HEK293 (cell line): ENCODE data around the gene NOS1AP.
A peak's percentile ranks its signal among the peaks of the same experiment; 100 is the strongest.

Source experiments
- BCL11A ChIP-seq: fragments of 450-650 bp; formaldehyde crosslinking; IDR thresholded peaks from 2 replicates; pipeline ENCODE4 v1.5.1; 2016; ENCODE audit warnings: low read depth, missing biosample characterization, missing genetic modification characterization
- GFI1B ChIP-seq: fragments of 450-650 bp; formaldehyde crosslinking; IDR thresholded peaks from 2 replicates; pipeline ENCODE4 v1.5.1; 2016; ENCODE audit warnings: missing biosample characterization, missing genetic modification characterization
- IKZF3 ChIP-seq: fragments of 450-650 bp; IDR thresholded peaks from 2 replicates; pipeline ENCODE4 v1.5.0; 2018; ENCODE audit warnings: missing biosample characterization, mild to moderate bottlenecking, missing genetic modification characterization, moderate library complexity
- KLF10 ChIP-seq: fragments of 450-650 bp; IDR thresholded peaks from 2 replicates; pipeline ENCODE4 v1.5.1; 2018; ENCODE audit warnings: missing biosample characterization, mild to moderate bottlenecking, missing genetic modification characterization
- KLF16 ChIP-seq: fragments of 450-650 bp; formaldehyde crosslinking; IDR thresholded peaks from 2 replicates; pipeline ENCODE4 v1.5.1; 2017; ENCODE audit warnings: missing biosample characterization, missing genetic modification characterization
- SP3 ChIP-seq: fragments of 450-650 bp; formaldehyde crosslinking; IDR thresholded peaks from 2 replicates; pipeline ENCODE4 v1.5.1; 2016; ENCODE audit warnings: missing biosample characterization, missing genetic modification characterization
- TRIM28 ChIP-seq: IDR thresholded peaks from 2 replicates; pipeline ENCODE4 v1.6.1; 2011; ENCODE audit warnings: low read length, control low read depth, borderline replicate concordance
- ZBTB20 ChIP-seq: fragments of 450-650 bp; formaldehyde crosslinking; IDR thresholded peaks from 2 replicates; pipeline ENCODE4 v1.5.1; 2016; ENCODE audit warnings: missing biosample characterization, missing genetic modification characterization
- ZFP69B ChIP-seq: fragments of 450-650 bp; formaldehyde crosslinking; IDR thresholded peaks from 2 replicates; pipeline ENCODE4 v1.5.1; 2016; ENCODE audit warnings: missing biosample characterization, missing genetic modification characterization
- ZIC2 ChIP-seq: fragments of 450-650 bp; formaldehyde crosslinking; IDR thresholded peaks from 2 replicates; pipeline ENCODE4 v1.5.1; 2016; ENCODE audit warnings: missing biosample characterization, missing genetic modification characterization
- ZNF169 ChIP-seq: fragments of 450-650 bp; formaldehyde crosslinking; IDR thresholded peaks from 2 replicates; pipeline ENCODE4 v1.5.1; 2016; ENCODE audit warnings: missing biosample characterization, missing genetic modification characterization
- ZNF239 ChIP-seq: fragments of 450-650 bp; formaldehyde crosslinking; IDR thresholded peaks from 2 replicates; pipeline ENCODE4 v1.5.1; 2016; ENCODE audit warnings: missing biosample characterization, missing genetic modification characterization
- ZNF302 ChIP-seq: fragments of 450-650 bp; formaldehyde crosslinking; IDR thresholded peaks from 2 replicates; pipeline ENCODE4 v1.5.1; 2016; ENCODE audit warnings: missing biosample characterization, missing genetic modification characterization, low read depth
- ZNF404 ChIP-seq: fragments of 450-650 bp; formaldehyde crosslinking; IDR thresholded peaks from 2 replicates; pipeline ENCODE4 v1.5.1; 2017; ENCODE audit warnings: missing biosample characterization, missing genetic modification characterization
- ZNF423 ChIP-seq: fragments of 450-650 bp; formaldehyde crosslinking; IDR thresholded peaks from 2 replicates; pipeline ENCODE4 v1.5.1; 2016; ENCODE audit warnings: missing biosample characterization, missing genetic modification characterization
- ZNF629 ChIP-seq: fragments of 450-650 bp; formaldehyde crosslinking; IDR thresholded peaks from 2 replicates; pipeline ENCODE4 v1.5.1; 2017; ENCODE audit warnings: missing biosample characterization, missing genetic modification characterization
- ZNF677 ChIP-seq: fragments of 450-650 bp; IDR thresholded peaks from 2 replicates; pipeline ENCODE4 v1.5.0; 2018; ENCODE audit warnings: missing biosample characterization, mild to moderate bottlenecking, missing genetic modification characterization, moderate library complexity
- ZNF777 ChIP-seq: fragments of 450-650 bp; formaldehyde crosslinking; IDR thresholded peaks from 2 replicates; pipeline ENCODE4 v1.5.1; 2017; ENCODE audit warnings: missing biosample characterization, missing genetic modification characterization, borderline replicate concordance
- ZXDB ChIP-seq: fragments of 450-650 bp; formaldehyde crosslinking; IDR thresholded peaks from 2 replicates; pipeline ENCODE4 v1.5.1; 2016; ENCODE audit warnings: missing biosample characterization, missing genetic modification characterization
- TF ChIP-seq, protein P1 (sequence below): fragments of 450-650 bp; formaldehyde crosslinking; IDR thresholded peaks from 2 replicates; pipeline ENCODE4 v1.5.1; 2016; ENCODE audit warnings: missing biosample characterization, missing genetic modification characterization
- TF ChIP-seq, protein P2 (sequence below): fragments of 450-650 bp; formaldehyde crosslinking; IDR thresholded peaks from 2 replicates; pipeline ENCODE4 v1.5.1; 2017; ENCODE audit warnings: missing biosample characterization, missing genetic modification characterization
- TF ChIP-seq, protein P3 (sequence below): fragments of 450-650 bp; formaldehyde crosslinking; IDR thresholded peaks from 2 replicates; pipeline ENCODE4 v1.5.1; 2016; ENCODE audit warnings: missing biosample characterization, missing genetic modification characterization
- TF ChIP-seq, protein P4 (sequence below): fragments of 450-650 bp; formaldehyde crosslinking; IDR thresholded peaks from 2 replicates; pipeline ENCODE4 v1.5.1; 2016; ENCODE audit warnings: missing biosample characterization, missing genetic modification characterization
- TF ChIP-seq, protein P5 (sequence below): fragments of 450-650 bp; formaldehyde crosslinking; IDR thresholded peaks from 2 replicates; pipeline ENCODE4 v1.5.1; 2016; ENCODE audit warnings: missing biosample characterization, missing genetic modification characterization
- TF ChIP-seq, protein P6 (sequence below): fragments of 450-650 bp; formaldehyde crosslinking; conservative IDR thresholded peaks from 2 replicates; pipeline ENCODE4 v1.5.1; 2016; ENCODE audit warnings: low read depth, missing biosample characterization, missing genetic modification characterization

Gene NOS1AP

DNA sequence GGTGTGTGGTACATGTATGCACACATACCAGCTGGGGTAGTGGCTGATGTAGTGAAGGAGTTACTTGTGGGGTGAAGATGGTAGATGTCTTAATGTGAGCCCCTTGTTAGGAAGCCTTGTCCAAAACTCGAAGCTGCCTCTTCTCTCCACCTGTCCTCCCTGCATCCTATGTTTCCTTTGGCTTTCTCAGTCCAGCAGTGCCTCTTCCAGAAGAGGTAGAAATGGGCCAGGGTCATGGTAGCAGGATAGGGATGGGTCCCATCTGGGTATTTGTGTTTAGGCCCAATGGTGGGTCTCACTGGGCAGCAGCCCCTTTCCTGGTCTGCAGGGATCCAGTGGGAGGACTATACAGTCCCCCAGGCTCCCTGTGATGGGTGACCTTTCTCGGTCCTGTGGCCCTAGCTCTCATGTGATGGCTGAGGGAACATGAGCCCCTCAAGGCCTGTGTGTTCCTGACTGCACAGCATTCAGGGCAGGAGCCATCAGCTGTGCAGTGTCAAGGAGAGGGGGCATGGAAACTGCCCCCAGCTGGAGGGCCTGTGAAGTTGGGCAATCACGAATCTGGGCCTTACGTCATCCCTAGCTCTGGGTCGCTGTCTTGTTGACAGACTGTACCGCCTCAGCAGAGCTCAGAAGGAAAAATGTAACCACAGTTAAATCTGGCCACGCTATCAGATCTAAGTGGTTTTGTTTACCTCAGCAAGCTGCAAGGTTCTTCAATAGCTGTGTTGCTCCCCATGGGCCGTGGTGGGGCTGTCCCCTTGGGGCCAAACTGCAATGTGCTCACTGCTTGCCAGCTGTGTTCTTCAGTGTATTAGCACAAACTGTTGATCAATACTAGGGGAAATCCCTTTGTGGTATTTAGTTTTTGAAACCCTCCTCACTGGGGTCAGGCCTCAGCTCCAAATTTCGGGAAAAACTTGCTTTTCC lies 82.7 kb downstream of the NOS1AP start (continued):
- TF ChIP-seq, protein P1, sequence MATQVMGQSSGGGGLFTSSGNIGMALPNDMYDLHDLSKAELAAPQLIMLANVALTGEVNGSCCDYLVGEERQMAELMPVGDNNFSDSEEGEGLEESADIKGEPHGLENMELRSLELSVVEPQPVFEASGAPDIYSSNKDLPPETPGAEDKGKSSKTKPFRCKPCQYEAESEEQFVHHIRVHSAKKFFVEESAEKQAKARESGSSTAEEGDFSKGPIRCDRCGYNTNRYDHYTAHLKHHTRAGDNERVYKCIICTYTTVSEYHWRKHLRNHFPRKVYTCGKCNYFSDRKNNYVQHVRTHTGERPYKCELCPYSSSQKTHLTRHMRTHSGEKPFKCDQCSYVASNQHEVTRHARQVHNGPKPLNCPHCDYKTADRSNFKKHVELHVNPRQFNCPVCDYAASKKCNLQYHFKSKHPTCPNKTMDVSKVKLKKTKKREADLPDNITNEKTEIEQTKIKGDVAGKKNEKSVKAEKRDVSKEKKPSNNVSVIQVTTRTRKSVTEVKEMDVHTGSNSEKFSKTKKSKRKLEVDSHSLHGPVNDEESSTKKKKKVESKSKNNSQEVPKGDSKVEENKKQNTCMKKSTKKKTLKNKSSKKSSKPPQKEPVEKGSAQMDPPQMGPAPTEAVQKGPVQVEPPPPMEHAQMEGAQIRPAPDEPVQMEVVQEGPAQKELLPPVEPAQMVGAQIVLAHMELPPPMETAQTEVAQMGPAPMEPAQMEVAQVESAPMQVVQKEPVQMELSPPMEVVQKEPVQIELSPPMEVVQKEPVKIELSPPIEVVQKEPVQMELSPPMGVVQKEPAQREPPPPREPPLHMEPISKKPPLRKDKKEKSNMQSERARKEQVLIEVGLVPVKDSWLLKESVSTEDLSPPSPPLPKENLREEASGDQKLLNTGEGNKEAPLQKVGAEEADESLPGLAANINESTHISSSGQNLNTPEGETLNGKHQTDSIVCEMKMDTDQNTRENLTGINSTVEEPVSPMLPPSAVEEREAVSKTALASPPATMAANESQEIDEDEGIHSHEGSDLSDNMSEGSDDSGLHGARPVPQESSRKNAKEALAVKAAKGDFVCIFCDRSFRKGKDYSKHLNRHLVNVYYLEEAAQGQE (tag by site-specific recombination) = no peak
- TF ChIP-seq ZFP69B (tag by site-specific recombination) (0 out of 2 replicates have a peak, but pooled peaks have one; percentile 57), SP3 (tag by site-specific recombination) (no peak), ZIC2 (tag by site-specific recombination) (peak; percentile 86), ZNF404 (no peak), KLF16 (no peak), GFI1B (tag by site-specific recombination) (peak; percentile 88), KLF10 (tag by site-specific recombination) (no peak), ZNF629 (peak; percentile 68), IKZF3 (no peak), TRIM28 (peak; percentile 93), ZNF777 (no peak), ZBTB20 (tag by site-specific recombination) (peak; percentile 66), ZNF302 (tag by site-specific recombination) (no peak), ZNF169 (tag by site-specific recombination) (no peak), ZNF239 (tag by site-specific recombination) (no peak), ZNF423 (tag by site-specific recombination) (0 out of 2 replicates have a peak, but pooled peaks have one; percentile 13), BCL11A (no peak), ZXDB (tag by site-specific recombination) (peak; percentile 38; the same call in 1 of the 2 replicates), ZNF677 (tag by site-specific recombination) (no peak)
- TF ChIP-seq, protein P2, sequence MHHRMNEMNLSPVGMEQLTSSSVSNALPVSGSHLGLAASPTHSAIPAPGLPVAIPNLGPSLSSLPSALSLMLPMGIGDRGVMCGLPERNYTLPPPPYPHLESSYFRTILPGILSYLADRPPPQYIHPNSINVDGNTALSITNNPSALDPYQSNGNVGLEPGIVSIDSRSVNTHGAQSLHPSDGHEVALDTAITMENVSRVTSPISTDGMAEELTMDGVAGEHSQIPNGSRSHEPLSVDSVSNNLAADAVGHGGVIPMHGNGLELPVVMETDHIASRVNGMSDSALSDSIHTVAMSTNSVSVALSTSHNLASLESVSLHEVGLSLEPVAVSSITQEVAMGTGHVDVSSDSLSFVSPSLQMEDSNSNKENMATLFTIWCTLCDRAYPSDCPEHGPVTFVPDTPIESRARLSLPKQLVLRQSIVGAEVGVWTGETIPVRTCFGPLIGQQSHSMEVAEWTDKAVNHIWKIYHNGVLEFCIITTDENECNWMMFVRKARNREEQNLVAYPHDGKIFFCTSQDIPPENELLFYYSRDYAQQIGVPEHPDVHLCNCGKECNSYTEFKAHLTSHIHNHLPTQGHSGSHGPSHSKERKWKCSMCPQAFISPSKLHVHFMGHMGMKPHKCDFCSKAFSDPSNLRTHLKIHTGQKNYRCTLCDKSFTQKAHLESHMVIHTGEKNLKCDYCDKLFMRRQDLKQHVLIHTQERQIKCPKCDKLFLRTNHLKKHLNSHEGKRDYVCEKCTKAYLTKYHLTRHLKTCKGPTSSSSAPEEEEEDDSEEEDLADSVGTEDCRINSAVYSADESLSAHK = peak; percentile 99
- TF ChIP-seq, protein P3, sequence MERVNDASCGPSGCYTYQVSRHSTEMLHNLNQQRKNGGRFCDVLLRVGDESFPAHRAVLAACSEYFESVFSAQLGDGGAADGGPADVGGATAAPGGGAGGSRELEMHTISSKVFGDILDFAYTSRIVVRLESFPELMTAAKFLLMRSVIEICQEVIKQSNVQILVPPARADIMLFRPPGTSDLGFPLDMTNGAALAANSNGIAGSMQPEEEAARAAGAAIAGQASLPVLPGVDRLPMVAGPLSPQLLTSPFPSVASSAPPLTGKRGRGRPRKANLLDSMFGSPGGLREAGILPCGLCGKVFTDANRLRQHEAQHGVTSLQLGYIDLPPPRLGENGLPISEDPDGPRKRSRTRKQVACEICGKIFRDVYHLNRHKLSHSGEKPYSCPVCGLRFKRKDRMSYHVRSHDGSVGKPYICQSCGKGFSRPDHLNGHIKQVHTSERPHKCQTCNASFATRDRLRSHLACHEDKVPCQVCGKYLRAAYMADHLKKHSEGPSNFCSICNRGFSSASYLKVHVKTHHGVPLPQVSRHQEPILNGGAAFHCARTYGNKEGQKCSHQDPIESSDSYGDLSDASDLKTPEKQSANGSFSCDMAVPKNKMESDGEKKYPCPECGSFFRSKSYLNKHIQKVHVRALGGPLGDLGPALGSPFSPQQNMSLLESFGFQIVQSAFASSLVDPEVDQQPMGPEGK = peak; percentile 94
- TF ChIP-seq, protein P4, sequence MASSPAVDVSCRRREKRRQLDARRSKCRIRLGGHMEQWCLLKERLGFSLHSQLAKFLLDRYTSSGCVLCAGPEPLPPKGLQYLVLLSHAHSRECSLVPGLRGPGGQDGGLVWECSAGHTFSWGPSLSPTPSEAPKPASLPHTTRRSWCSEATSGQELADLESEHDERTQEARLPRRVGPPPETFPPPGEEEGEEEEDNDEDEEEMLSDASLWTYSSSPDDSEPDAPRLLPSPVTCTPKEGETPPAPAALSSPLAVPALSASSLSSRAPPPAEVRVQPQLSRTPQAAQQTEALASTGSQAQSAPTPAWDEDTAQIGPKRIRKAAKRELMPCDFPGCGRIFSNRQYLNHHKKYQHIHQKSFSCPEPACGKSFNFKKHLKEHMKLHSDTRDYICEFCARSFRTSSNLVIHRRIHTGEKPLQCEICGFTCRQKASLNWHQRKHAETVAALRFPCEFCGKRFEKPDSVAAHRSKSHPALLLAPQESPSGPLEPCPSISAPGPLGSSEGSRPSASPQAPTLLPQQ (tag by site-specific recombination) = peak; percentile 52
- TF ChIP-seq, protein P5, sequence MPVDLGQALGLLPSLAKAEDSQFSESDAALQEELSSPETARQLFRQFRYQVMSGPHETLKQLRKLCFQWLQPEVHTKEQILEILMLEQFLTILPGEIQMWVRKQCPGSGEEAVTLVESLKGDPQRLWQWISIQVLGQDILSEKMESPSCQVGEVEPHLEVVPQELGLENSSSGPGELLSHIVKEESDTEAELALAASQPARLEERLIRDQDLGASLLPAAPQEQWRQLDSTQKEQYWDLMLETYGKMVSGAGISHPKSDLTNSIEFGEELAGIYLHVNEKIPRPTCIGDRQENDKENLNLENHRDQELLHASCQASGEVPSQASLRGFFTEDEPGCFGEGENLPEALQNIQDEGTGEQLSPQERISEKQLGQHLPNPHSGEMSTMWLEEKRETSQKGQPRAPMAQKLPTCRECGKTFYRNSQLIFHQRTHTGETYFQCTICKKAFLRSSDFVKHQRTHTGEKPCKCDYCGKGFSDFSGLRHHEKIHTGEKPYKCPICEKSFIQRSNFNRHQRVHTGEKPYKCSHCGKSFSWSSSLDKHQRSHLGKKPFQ = no peak
- TF ChIP-seq, protein P6, sequence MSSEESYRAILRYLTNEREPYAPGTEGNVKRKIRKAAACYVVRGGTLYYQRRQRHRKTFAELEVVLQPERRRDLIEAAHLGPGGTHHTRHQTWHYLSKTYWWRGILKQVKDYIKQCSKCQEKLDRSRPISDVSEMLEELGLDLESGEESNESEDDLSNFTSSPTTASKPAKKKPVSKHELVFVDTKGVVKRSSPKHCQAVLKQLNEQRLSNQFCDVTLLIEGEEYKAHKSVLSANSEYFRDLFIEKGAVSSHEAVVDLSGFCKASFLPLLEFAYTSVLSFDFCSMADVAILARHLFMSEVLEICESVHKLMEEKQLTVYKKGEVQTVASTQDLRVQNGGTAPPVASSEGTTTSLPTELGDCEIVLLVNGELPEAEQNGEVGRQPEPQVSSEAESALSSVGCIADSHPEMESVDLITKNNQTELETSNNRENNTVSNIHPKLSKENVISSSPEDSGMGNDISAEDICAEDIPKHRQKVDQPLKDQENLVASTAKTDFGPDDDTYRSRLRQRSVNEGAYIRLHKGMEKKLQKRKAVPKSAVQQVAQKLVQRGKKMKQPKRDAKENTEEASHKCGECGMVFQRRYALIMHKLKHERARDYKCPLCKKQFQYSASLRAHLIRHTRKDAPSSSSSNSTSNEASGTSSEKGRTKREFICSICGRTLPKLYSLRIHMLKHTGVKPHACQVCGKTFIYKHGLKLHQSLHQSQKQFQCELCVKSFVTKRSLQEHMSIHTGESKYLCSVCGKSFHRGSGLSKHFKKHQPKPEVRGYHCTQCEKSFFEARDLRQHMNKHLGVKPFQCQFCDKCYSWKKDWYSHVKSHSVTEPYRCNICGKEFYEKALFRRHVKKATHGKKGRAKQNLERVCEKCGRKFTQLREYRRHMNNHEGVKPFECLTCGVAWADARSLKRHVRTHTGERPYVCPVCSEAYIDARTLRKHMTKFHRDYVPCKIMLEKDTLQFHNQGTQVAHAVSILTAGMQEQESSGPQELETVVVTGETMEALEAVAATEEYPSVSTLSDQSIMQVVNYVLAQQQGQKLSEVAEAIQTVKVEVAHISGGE (tag by site-specific recombination) = no peak
